WTC11 (cell line): ENCODE measurements around the gene MRPS27. TPM values are rescaled to one million over a fixed set of nuclear protein-coding genes. Genes with fewer than 3 reads are reported as not detected.

Source experiments
- ATAC-seq: fragments of 200-7000 bp; cut with Tn5 transposase; 2 replicates; pipeline ENCODE4 v1.10.0; 2021; ENCODE audit warnings: mild to moderate bottlenecking, moderate library complexity
- CTCF ChIA-PET: fragments of 300-600 bp; sonication (Branson Sonifier 250); formaldehyde crosslinking; loops from one replicate; lab custom pipeline; 2021; ENCODE audit warnings: antibody characterized with exemption; lab: Charles Lee
- POLR2A ChIA-PET: fragments of 350-600 bp; sonication (Branson Sonifier 250); formaldehyde crosslinking; loops from one replicate; lab custom pipeline; 2021; ENCODE audit warnings: antibody characterized with exemption; lab: Charles Lee
- DNase-seq: peaks from one replicate; pipeline ENCODE4 v3.0.0; 2021; ENCODE audit warnings: low spot score
- H3K27ac Mint-ChIP-seq: 2 replicates; pipeline ENCODE4 v1.8.0; 2021; ENCODE audit warnings: mixed read lengths
- H3K27me3 Mint-ChIP-seq: 2 replicates; pipeline ENCODE4 v1.8.0; 2021; ENCODE audit warnings: low read depth, mild to moderate bottlenecking, moderate library complexity, mixed read lengths
- H3K36me3 Mint-ChIP-seq: 2 replicates; pipeline ENCODE4 v1.8.0; 2021; ENCODE audit warnings: mixed read lengths
- H3K4me1 Mint-ChIP-seq: 2 replicates; pipeline ENCODE4 v1.8.0; 2022; ENCODE audit warnings: mixed read lengths
- H3K4me3 Mint-ChIP-seq: 2 replicates; pipeline ENCODE4 v1.8.0; 2021; ENCODE audit warnings: mild to moderate bottlenecking, moderate library complexity, mixed read lengths
- H3K9me3 Mint-ChIP-seq: 2 replicates; pipeline ENCODE4 v1.8.0; 2021; ENCODE audit warnings: mixed read lengths
- ATF2 ChIP-seq: sonication (generic); formaldehyde crosslinking; IDR thresholded peaks from 2 replicates; pipeline ENCODE4 v1.8.1; 2022; ENCODE audit warnings: low read depth, missing genetic modification reagents, borderline replicate concordance
- CREB1 ChIP-seq: sonication (generic); formaldehyde crosslinking; IDR thresholded peaks from 2 replicates; pipeline ENCODE4 v1.8.0; 2023; ENCODE audit warnings: mild to moderate bottlenecking, missing genetic modification reagents
- ELF4 ChIP-seq: sonication (generic); formaldehyde crosslinking; IDR thresholded peaks from 2 replicates; pipeline ENCODE4 v1.8.1; 2022; ENCODE audit warnings: low read depth, mild to moderate bottlenecking, moderate library complexity, missing genetic modification reagents
- ESRRA ChIP-seq: sonication (generic); formaldehyde crosslinking; IDR thresholded peaks from 2 replicates; pipeline ENCODE4 v1.8.1; 2022; ENCODE audit warnings: mild to moderate bottlenecking, missing genetic modification reagents, borderline replicate concordance
- FOXP1 ChIP-seq: sonication (generic); formaldehyde crosslinking; IDR thresholded peaks from 2 replicates; pipeline ENCODE4 v1.8.0; 2022; ENCODE audit warnings: missing genetic modification reagents, mild to moderate bottlenecking, moderate library complexity, borderline replicate concordance
- GABPB1 ChIP-seq: sonication (generic); formaldehyde crosslinking; IDR thresholded peaks from 2 replicates; pipeline ENCODE4 v1.8.1; 2023; ENCODE audit warnings: mild to moderate bottlenecking, missing genetic modification reagents
- GTF2I ChIP-seq: fragments of 250-450 bp; sonication (Bioruptor Pico); conservative IDR thresholded peaks from 2 replicates; pipeline ENCODE4 v1.4.0; 2021; ENCODE audit warnings: mild to moderate bottlenecking
- IRF2 ChIP-seq: sonication (generic); formaldehyde crosslinking; IDR thresholded peaks from 2 replicates; pipeline ENCODE4 v1.8.0; 2022; ENCODE audit warnings: low read depth, missing genetic modification reagents, borderline replicate concordance
- MAX ChIP-seq: sonication (generic); formaldehyde crosslinking; IDR thresholded peaks from 2 replicates; pipeline ENCODE4 v1.8.0; 2022; ENCODE audit warnings: mild to moderate bottlenecking, missing genetic modification reagents
- NFYB ChIP-seq: sonication (generic); formaldehyde crosslinking; conservative IDR thresholded peaks from 2 replicates; pipeline ENCODE4 v1.8.0; 2022; ENCODE audit warnings: low read depth, missing genetic modification reagents
- PREB ChIP-seq: sonication (generic); formaldehyde crosslinking; IDR thresholded peaks from 2 replicates; pipeline ENCODE4 v1.8.1; 2022; ENCODE audit warnings: mild to moderate bottlenecking, missing genetic modification reagents, moderate library complexity, borderline replicate concordance
- RORB ChIP-seq: fragments of 250-450 bp; sonication (Bioruptor Pico); IDR thresholded peaks from 2 replicates; pipeline ENCODE4 v1.9.0; 2021; ENCODE audit warnings: mild to moderate bottlenecking
- SOX15 ChIP-seq: fragments of 250-450 bp; sonication (Bioruptor Pico); IDR thresholded peaks from 2 replicates; pipeline ENCODE4 v1.9.0; 2021; ENCODE audit warnings: mild to moderate bottlenecking
- SP1 ChIP-seq: sonication (generic); formaldehyde crosslinking; conservative IDR thresholded peaks from 2 replicates; pipeline ENCODE4 v1.8.1; 2022; ENCODE audit warnings: missing genetic modification reagents
- TEAD1 ChIP-seq: sonication (generic); formaldehyde crosslinking; IDR thresholded peaks from 2 replicates; pipeline ENCODE4 v1.8.0; 2022; ENCODE audit warnings: mild to moderate bottlenecking, missing genetic modification reagents
- ZNF219 ChIP-seq: sonication (generic); formaldehyde crosslinking; IDR thresholded peaks from 2 replicates; pipeline ENCODE4 v1.8.0; 2023; ENCODE audit warnings: missing genetic modification reagents, mild to moderate bottlenecking, borderline replicate concordance
- ZNF281 ChIP-seq: sonication (generic); formaldehyde crosslinking; IDR thresholded peaks from 2 replicates; pipeline ENCODE4 v1.8.0; 2023; ENCODE audit warnings: mild to moderate bottlenecking, missing genetic modification reagents
- ZNF671 ChIP-seq: fragments of 250-450 bp; sonication (Bioruptor Pico); IDR thresholded peaks from 2 replicates; pipeline ENCODE4 v1.8.0; 2021; ENCODE audit warnings: mild to moderate bottlenecking
- ZSCAN18 ChIP-seq: fragments of 250-450 bp; sonication (Bioruptor Pico); IDR thresholded peaks from 2 replicates; pipeline ENCODE4 v2.1.2; 2022; ENCODE audit warnings: mild to moderate bottlenecking, moderate library complexity
- total RNA-seq: library from RNA; stranded (reverse); gene quantifications from 3 replicates; pipeline ENCODE4 v1.2.3, GENCODE V29; 2021

The MRPS27 gene
- total RNA-seq, 1 experiment from 2014 or later, result 80.1 TPM

GRCh38 chr5:72325566-72326305, 5.7 kb upstream of the MRPS27 start (continued):
- TF ChIP-seq GABPB1 (CRISPR knock-in tag) (no peak), ELF4 (no peak), GTF2I (CRISPR knock-in tag) (no peak)

GRCh38 chr5:72324189-72324825, 4.3 kb upstream of the MRPS27 start:
- CTCF ChIA-PET, result no interaction called here
- H3K4me1 Mint-ChIP-seq, result peaks cover 27% of the 10 kb centered on the region
- peaks cover 21% of the 10 kb centered on the region for H3K36me3 Mint-ChIP-seq
- H3K27me3 Mint-ChIP-seq, result no peaks in the 10 kb centered on the region
- ATAC-seq (no peak), DNase-seq (no peak)
- no peak for TF ChIP-seq ELF4
- TF ChIP-seq TEAD1 (CRISPR knock-in tag), result no peak
- no peak for TF ChIP-seq GTF2I (CRISPR knock-in tag)
- TF ChIP-seq ZSCAN18 (CRISPR knock-in tag), result no peak
- no peak for TF ChIP-seq NFYB
- no peak for TF ChIP-seq IRF2 (CRISPR knock-in tag)
- TF ChIP-seq ESRRA (CRISPR knock-in tag), result no peak
- TF ChIP-seq ZNF671, result no peak
- no peak for TF ChIP-seq FOXP1 (CRISPR knock-in tag)
- no peak for TF ChIP-seq SOX15 (CRISPR knock-in tag)
- TF ChIP-seq RORB (CRISPR knock-in tag), result no peak
- TF ChIP-seq ZNF219 (CRISPR knock-in tag), result no peak
- TF ChIP-seq SP1 (CRISPR knock-in tag), result no peak
- TF ChIP-seq MAX (CRISPR knock-in tag), result no peak
- no peak for TF ChIP-seq PREB (CRISPR knock-in tag)
- no peak for TF ChIP-seq GABPB1 (CRISPR knock-in tag)
- no peak for TF ChIP-seq ZNF281 (CRISPR knock-in tag)
- TF ChIP-seq CREB1, result no peak
- no peak for TF ChIP-seq ATF2 (CRISPR knock-in tag)
- no peak overlapping the region for H3K4me3 Mint-ChIP-seq
- H3K27ac Mint-ChIP-seq, result peak overlapping the region; percentile 2; the same call in 1 of the 2 replicates
- POLR2A ChIA-PET, result no interaction called here
- H3K9me3 Mint-ChIP-seq, result no peaks in the 10 kb centered on the region
